Kidney epithelial cell (primary cell): ENCODE measurements around the gene KIF20B. TPM values are rescaled to one million over a fixed set of nuclear protein-coding genes. Genes with fewer than 3 reads are reported as not detected.

Experiments used
- DNase-seq: peaks from one replicate; pipeline ENCODE4 v3.0.0-alpha.2; 2010; ENCODE audit warnings: low read depth
- H3K27me3 ChIP-seq: 2 replicates; pipeline ENCODE4 v1.6.0; 2011; ENCODE audit warnings: low read length; ENCODE audit not compliant: control insufficient read depth, insufficient read depth
- H3K36me3 ChIP-seq: 2 replicates; pipeline ENCODE4 v1.5.1; 2011; ENCODE audit warnings: low read length; ENCODE audit not compliant: control insufficient read depth, insufficient read depth
- H3K4me3 ChIP-seq: 2 replicates; pipeline ENCODE4 v1.5.1; 2011; ENCODE audit warnings: low read depth, mild to moderate bottlenecking, control low read depth, low read length
- CTCF ChIP-seq: IDR thresholded peaks from 2 replicates; pipeline ENCODE4 v1.5.1; 2011; ENCODE audit warnings: mild to moderate bottlenecking, moderate library complexity, low read length, control low read depth, inconsistent platforms; ENCODE audit not compliant: insufficient read depth, poor library complexity, severe bottlenecking
- total RNA-seq: library from RNA; depleted of rRNA; stranded (reverse); fragments of >200 nt; gene quantifications from 2 replicates; pipeline ENCODE4 v1.2.3, GENCODE V29; 2015

Gene KIF20B
- total RNA-seq, 1 donor from 2014 or later: 4.4 TPM

GRCh38 chr10:89683883-89684282 lies 17.5 kb upstream of the KIF20B start:
- H3K36me3 ChIP-seq: no peaks in the 10 kb centered on the region
- H3K27me3 ChIP-seq: no peaks in the 10 kb centered on the region
- TF ChIP-seq CTCF: no peak
- no peak overlapping the region for H3K4me3 ChIP-seq
- no peak for DNase-seq

- Histone ChIP-seq H3K27me3 (no peaks in the 10 kb centered on the region), H3K4me3 (no peak overlapping the region), H3K36me3 (no peaks in the 10 kb centered on the region)
- DNase-seq: no peak
- no peak for TF ChIP-seq CTCF
Measured at GRCh38 chr10:89684604-89685003, 16.8 kb upstream of the KIF20B start.

- H3K36me3 ChIP-seq: no peaks in the 10 kb centered on the region
- no peak for DNase-seq
- no peak for TF ChIP-seq CTCF
- no peaks in the 10 kb centered on the region for H3K27me3 ChIP-seq
- no peak overlapping the region for H3K4me3 ChIP-seq
Measured at GRCh38 chr10:89685936-89686335, 15.5 kb upstream of the KIF20B start.

- no peaks in the 10 kb centered on the region for H3K36me3 ChIP-seq
- H3K27me3 ChIP-seq: no peaks in the 10 kb centered on the region
- H3K4me3 ChIP-seq: no peak overlapping the region
- DNase-seq: no peak
- no peak for TF ChIP-seq CTCF
Measured at GRCh38 chr10:89690027-89690426, 11.4 kb upstream of the KIF20B start.

- H3K4me3 ChIP-seq: no peak overlapping the region
- no peak for TF ChIP-seq CTCF
- DNase-seq: no peak
Measured at GRCh38 chr10:89692416-89692815, 9.0 kb upstream of the KIF20B start.

GRCh38 chr10:89693176-89693575 lies 8.2 kb upstream of the KIF20B start:
- Histone ChIP-seq H3K4me3 (no peak overlapping the region), H3K36me3 (no peaks in the 10 kb centered on the region), H3K27me3 (no peaks in the 10 kb centered on the region)
- no peak for TF ChIP-seq CTCF
- no peak for DNase-seq

More at GRCh38 chr10:89692416-89692815, 9.0 kb upstream of the KIF20B start:
- Histone ChIP-seq H3K36me3 (no peaks in the 10 kb centered on the region), H3K27me3 (no peaks in the 10 kb centered on the region)
